ENCODE measurements around the gene VSTM2B.

Gene VSTM2B

DNA sequence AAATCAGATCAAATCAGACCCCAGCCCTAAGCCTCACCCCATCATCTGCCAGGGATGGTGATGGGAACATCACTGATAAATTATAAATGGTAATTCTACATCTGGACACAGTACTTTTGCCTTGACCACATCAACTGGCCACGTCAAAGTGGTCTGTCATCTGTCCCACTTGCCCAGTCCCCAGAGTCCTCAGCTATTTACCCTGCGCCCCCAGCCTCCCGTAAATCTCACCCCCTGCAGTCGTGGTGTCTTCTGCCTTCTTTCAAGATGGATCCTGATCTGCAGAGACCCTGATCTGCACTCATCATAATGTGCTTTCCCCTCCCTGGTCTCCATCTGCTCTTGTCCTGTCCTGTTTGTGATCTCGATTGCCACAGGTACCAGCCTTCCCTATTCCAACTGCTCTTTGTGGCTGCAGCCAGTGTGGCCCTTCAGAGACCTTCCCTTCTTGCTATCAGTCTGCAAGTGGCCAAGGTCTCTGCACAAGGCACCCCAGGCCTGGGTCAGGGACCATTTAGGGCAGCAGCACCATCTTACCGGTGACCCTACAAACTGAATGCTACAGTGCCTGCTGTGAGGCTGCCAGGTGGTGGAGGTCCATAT lies 53.6 kb downstream of the VSTM2B start (continued):
- TF ChIP-seq CREB5 (CRISPR knock-in tag; IDR thresholded peaks at IDR 0.05; ENCODE audit: low read depth) (no peak), BACH2 (CRISPR knock-in tag; IDR thresholded peaks at IDR 0.05; ENCODE audit: borderline replicate concordance) (no peak), ISL1 (CRISPR knock-in tag; IDR thresholded peaks at IDR 0.05) (no peak), TOX (CRISPR knock-in tag; IDR thresholded peaks at IDR 0.05; ENCODE audit: borderline replicate concordance) (no peak), ARNTL (CRISPR knock-in tag; IDR thresholded peaks at IDR 0.05; ENCODE audit: borderline replicate concordance, low read depth) (no peak), RARB (CRISPR knock-in tag; IDR thresholded peaks at IDR 0.05) (no peak), OSR1 (CRISPR knock-in tag; IDR thresholded peaks at IDR 0.05) (no peak), SNAI2 (CRISPR knock-in tag; IDR thresholded peaks at IDR 0.05) (no peak), ZFP3 (CRISPR knock-in tag; IDR thresholded peaks at IDR 0.05) (no peak), TCF4 (CRISPR knock-in tag; IDR thresholded peaks at IDR 0.05; ENCODE audit: borderline replicate concordance) (no peak)
- TF ChIP-seq, protein P1, sequence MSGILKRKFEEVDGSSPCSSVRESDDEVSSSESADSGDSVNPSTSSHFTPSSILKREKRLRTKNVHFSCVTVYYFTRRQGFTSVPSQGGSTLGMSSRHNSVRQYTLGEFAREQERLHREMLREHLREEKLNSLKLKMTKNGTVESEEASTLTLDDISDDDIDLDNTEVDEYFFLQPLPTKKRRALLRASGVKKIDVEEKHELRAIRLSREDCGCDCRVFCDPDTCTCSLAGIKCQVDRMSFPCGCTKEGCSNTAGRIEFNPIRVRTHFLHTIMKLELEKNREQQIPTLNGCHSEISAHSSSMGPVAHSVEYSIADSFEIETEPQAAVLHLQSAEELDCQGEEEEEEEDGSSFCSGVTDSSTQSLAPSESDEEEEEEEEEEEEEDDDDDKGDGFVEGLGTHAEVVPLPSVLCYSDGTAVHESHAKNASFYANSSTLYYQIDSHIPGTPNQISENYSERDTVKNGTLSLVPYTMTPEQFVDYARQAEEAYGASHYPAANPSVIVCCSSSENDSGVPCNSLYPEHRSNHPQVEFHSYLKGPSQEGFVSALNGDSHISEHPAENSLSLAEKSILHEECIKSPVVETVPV (CRISPR knock-in tag; IDR thresholded peaks at IDR 0.05): no peak

DNA sequence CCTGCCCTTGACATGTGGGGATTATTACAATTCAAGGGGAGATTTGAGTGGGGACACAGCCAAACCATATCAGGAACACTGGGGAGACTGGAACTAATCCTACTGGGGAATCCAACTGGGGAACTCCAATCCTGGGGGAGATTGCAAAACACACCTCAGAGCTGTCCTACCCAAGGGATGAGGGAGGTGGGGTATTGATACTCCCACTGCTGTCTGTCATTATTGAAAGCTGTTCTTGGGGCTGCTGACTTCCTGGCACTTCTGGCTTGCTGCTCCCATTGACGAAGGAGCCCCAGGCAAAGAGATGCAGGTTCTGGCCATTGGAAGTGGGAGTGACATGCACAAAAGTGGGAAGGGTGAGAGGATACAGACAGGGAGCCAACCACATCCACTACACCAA lies 55.6 kb downstream of the VSTM2B start:
- TF ChIP-seq CREB5 (CRISPR knock-in tag; IDR thresholded peaks at IDR 0.05; ENCODE audit: low read depth): no peak
- TF ChIP-seq, protein P2, sequence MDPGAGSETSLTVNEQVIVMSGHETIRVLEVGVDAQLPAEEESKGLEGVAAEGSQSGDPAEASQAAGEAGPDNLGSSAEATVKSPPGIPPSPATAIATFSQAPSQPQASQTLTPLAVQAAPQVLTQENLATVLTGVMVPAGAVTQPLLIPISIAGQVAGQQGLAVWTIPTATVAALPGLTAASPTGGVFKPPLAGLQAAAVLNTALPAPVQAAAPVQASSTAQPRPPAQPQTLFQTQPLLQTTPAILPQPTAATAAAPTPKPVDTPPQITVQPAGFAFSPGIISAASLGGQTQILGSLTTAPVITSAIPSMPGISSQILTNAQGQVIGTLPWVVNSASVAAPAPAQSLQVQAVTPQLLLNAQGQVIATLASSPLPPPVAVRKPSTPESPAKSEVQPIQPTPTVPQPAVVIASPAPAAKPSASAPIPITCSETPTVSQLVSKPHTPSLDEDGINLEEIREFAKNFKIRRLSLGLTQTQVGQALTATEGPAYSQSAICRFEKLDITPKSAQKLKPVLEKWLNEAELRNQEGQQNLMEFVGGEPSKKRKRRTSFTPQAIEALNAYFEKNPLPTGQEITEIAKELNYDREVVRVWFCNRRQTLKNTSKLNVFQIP (CRISPR knock-in tag; IDR thresholded peaks at IDR 0.05; ENCODE audit: borderline replicate concordance, low read depth): no peak
- TF ChIP-seq TCF4 (CRISPR knock-in tag; IDR thresholded peaks at IDR 0.05; ENCODE audit: borderline replicate concordance): no peak
- TF ChIP-seq, protein P1 (CRISPR knock-in tag; IDR thresholded peaks at IDR 0.05): no peak
- TF ChIP-seq RARB (CRISPR knock-in tag; IDR thresholded peaks at IDR 0.05): no peak
- no peak for ATAC-seq

GRCh38 chr19:29583196-29583999 lies 57.6 kb downstream of the VSTM2B start:
- 0 out of 3 replicates have a peak, but pooled peaks have one; percentile 33 for ATAC-seq
- TF ChIP-seq OSR1 (CRISPR knock-in tag; IDR thresholded peaks at IDR 0.05) (no peak), GLIS3 (CRISPR knock-in tag; IDR thresholded peaks at IDR 0.05) (no peak), ZFP3 (CRISPR knock-in tag; IDR thresholded peaks at IDR 0.05) (no peak), ESRRG (CRISPR knock-in tag; IDR thresholded peaks at IDR 0.05) (no peak), ISL1 (CRISPR knock-in tag; IDR thresholded peaks at IDR 0.05) (no peak), PPARA (CRISPR knock-in tag; IDR thresholded peaks at IDR 0.05; ENCODE audit: borderline replicate concordance) (no peak), BACH2 (CRISPR knock-in tag; IDR thresholded peaks at IDR 0.05; ENCODE audit: borderline replicate concordance) (no peak), RARB (CRISPR knock-in tag; IDR thresholded peaks at IDR 0.05) (no peak), ARNTL (CRISPR knock-in tag; IDR thresholded peaks at IDR 0.05; ENCODE audit: borderline replicate concordance, low read depth) (no peak), CSDC2 (CRISPR knock-in tag; IDR thresholded peaks at IDR 0.05) (no peak), ZC3H10 (CRISPR knock-in tag; IDR thresholded peaks at IDR 0.05) (no peak), ZNF8 (CRISPR knock-in tag; IDR thresholded peaks at IDR 0.05) (no peak), PATZ1 (CRISPR knock-in tag; IDR thresholded peaks at IDR 0.05; ENCODE audit: borderline replicate concordance) (no peak), CREB5 (CRISPR knock-in tag; IDR thresholded peaks at IDR 0.05; ENCODE audit: low read depth) (no peak), ZNF70 (CRISPR knock-in tag; IDR thresholded peaks at IDR 0.05) (no peak), SNAI2 (CRISPR knock-in tag; IDR thresholded peaks at IDR 0.05) (no peak), TCF4 (CRISPR knock-in tag; IDR thresholded peaks at IDR 0.05; ENCODE audit: borderline replicate concordance) (no peak), ZNF565 (CRISPR knock-in tag; conservative IDR thresholded peaks at IDR 0.05; ENCODE audit: low read depth) (no peak), TOX (CRISPR knock-in tag; IDR thresholded peaks at IDR 0.05; ENCODE audit: borderline replicate concordance) (no peak)
- TF ChIP-seq, protein P1 (CRISPR knock-in tag; IDR thresholded peaks at IDR 0.05): no peak

All from SK-N-SH treated with all-trans-retinoic acid at 6 μM for 48 hours (cell line).